Measurements from ENCODE around the gene BTD. TPM values are rescaled to one million over a fixed set of nuclear protein-coding genes. Genes with fewer than 3 reads are reported as not detected.
"Not testable (repeated sequence)": the region's sequence is repeated elsewhere in the genome, so short reads cannot be mapped to it uniquely, and the experiment has no call there.

The BTD gene
- total RNA-seq, 4 donors from 2014 or later = 7.7 to 16.6 (median 12.3) TPM

DNA sequence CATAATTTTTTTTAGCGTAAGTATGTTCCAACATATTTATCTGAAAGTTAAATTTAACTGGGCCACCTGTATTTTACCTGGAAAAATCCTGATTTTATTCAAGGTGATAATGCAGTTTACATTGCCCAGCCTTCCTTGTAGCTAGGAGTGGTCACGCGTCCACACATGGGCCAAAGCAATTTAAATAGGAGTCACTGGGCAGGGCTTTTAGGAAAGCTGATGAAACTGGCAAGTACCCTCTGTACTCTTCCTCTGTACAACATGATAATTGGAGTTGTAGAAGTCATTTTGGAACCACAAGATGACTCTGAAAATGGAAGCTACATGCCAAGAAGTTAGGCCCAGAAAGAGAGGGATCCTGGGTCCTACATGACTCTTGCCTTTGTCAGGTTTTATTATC, 9.5 kb downstream of the BTD start:
- no peak for DNase-seq
- Histone ChIP-seq H3K36me3 (no peaks in the 10 kb centered on the region), H3K27ac (no peak overlapping the region), H3K4me1 (peaks cover 0 to 41% (median 6%) of the 10 kb centered on the region in 3 donors), H3K9me3 (no peaks in the 10 kb centered on the region), H3K4me3 (no peak overlapping the region), H3K27me3 (no peaks in the 10 kb centered on the region)
- intact Hi-C loops (cut with DNase I) = no loop called here
- 90 to 100% methylated on average over 3 of the region's 3 CpGs for WGBS, 2 donors
- no peak for TF ChIP-seq POLR2A (IDR thresholded peaks at IDR 0.05)
- TF ChIP-seq, protein P1, sequence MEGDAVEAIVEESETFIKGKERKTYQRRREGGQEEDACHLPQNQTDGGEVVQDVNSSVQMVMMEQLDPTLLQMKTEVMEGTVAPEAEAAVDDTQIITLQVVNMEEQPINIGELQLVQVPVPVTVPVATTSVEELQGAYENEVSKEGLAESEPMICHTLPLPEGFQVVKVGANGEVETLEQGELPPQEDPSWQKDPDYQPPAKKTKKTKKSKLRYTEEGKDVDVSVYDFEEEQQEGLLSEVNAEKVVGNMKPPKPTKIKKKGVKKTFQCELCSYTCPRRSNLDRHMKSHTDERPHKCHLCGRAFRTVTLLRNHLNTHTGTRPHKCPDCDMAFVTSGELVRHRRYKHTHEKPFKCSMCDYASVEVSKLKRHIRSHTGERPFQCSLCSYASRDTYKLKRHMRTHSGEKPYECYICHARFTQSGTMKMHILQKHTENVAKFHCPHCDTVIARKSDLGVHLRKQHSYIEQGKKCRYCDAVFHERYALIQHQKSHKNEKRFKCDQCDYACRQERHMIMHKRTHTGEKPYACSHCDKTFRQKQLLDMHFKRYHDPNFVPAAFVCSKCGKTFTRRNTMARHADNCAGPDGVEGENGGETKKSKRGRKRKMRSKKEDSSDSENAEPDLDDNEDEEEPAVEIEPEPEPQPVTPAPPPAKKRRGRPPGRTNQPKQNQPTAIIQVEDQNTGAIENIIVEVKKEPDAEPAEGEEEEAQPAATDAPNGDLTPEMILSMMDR (IDR thresholded peaks at IDR 0.05) = no peak

DNA sequence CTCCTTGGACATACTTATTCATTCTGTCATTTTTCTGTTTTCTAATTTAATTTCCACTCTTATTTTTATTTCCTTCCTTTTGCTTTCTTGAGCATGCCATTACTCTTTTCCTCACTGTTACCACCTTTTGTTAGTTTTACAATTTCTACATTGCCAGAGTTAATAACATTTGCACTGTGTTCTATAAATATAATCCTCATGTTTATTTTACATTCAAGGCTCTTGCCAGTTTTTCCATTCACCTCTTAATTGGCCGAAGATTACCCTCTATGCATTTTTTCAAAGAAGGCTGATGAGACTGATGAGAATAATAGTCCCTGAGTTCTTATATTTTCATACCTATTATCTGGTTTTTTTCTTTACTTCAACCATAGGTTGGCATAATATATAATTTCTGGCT, 10.5 kb downstream of the BTD start:
- no peak overlapping the region for H3K27ac ChIP-seq
- H3K4me3 ChIP-seq = no peak overlapping the region
- DNase-seq = no peak
- H3K27me3 ChIP-seq = no peaks in the 10 kb centered on the region
- no peaks in the 10 kb centered on the region for H3K9me3 ChIP-seq
- TF ChIP-seq POLR2A (IDR thresholded peaks at IDR 0.05) = no peak
- TF ChIP-seq, protein P1 (IDR thresholded peaks at IDR 0.05) = no peak
- peaks cover 0 to 31% (median 0%) of the 10 kb centered on the region in 3 donors for H3K4me1 ChIP-seq
- intact Hi-C loops (cut with DNase I) = no loop called here
- no peaks in the 10 kb centered on the region for H3K36me3 ChIP-seq
- WGBS, 2 donors = 21 to 56% methylated on average over 1 of the region's 1 CpG

- no peak overlapping the region for H3K27ac ChIP-seq
- no peaks in the 10 kb centered on the region for H3K36me3 ChIP-seq
- TF ChIP-seq POLR2A (IDR thresholded peaks at IDR 0.05) = no peak
- TF ChIP-seq, protein P1 (IDR thresholded peaks at IDR 0.05) = no peak
- no peaks in the 10 kb centered on the region for H3K27me3 ChIP-seq
- DNase-seq = no peak
- H3K4me1 ChIP-seq = peaks cover 0 to 16% (median 0%) of the 10 kb centered on the region in 3 donors
- H3K4me3 ChIP-seq = no peak overlapping the region
- H3K9me3 ChIP-seq = peaks cover 0 to 7% (median 0%) of the 10 kb centered on the region in 3 donors
- intact Hi-C loops (cut with DNase I) = no loop called here
- WGBS, 2 donors = 79 to 88% methylated on average over 1 of the region's 1 CpG
Measured at GRCh38 chr3:15614958-15615357, 13.4 kb downstream of the BTD start.

GRCh38 chr3:15616053-15616452, 14.5 kb downstream of the BTD start:
- Histone ChIP-seq H3K9me3 (peaks cover 0 to 18% (median 0%) of the 10 kb centered on the region in 3 donors), H3K36me3 (peaks cover 0 to 5% (median 0%) of the 10 kb centered on the region in 3 donors), H3K4me3 (no peak overlapping the region), H3K4me1 (peaks cover 0 to 16% (median 0%) of the 10 kb centered on the region in 3 donors), H3K27ac (no peak overlapping the region), H3K27me3 (no peaks in the 10 kb centered on the region)
- intact Hi-C loops (cut with DNase I) = no loop called here
- WGBS, 2 donors = 79 to 88% methylated on average over 5 to 6 of the region's 6 CpGs
- no peak for DNase-seq
- TF ChIP-seq POLR2A (IDR thresholded peaks at IDR 0.05) = no peak
- TF ChIP-seq, protein P1 (IDR thresholded peaks at IDR 0.05) = no peak

GRCh38 chr3:15619659-15620464, 18.3 kb downstream of the BTD start:
- intact Hi-C loops (cut with DNase I); H3K27ac ChIP-seq; H3K27me3 ChIP-seq; H3K4me3 ChIP-seq; DNase-seq; H3K4me1 ChIP-seq: not testable (repeated sequence)
- Histone ChIP-seq H3K9me3 (peaks cover 0 to 20% (median 0%) of the 10 kb centered on the region in 3 donors), H3K36me3 (peaks cover 0 to 11% (median 0%) of the 10 kb centered on the region in 3 donors)
- 90 to 92% methylated on average over 8 of the region's 8 CpGs for WGBS, 2 donors

Data from esophagus squamous epithelium (tissue), 5 donors.